CD4-positive, alpha-beta T cell treated with Interleukin-4 for 4 hours (primary cell): ENCODE measurements around the gene YY1AP1.
A peak's percentile ranks its signal among the peaks of the same experiment; 100 is the strongest.
"Not testable (repeated sequence)": the region's sequence is repeated elsewhere in the genome, so short reads cannot be mapped to it uniquely, and the experiment has no call there.

Experiments used
- DNase-seq: peaks from one replicate; pipeline ENCODE4 v3.0.0-alpha.2; 2020

The YY1AP1 gene

GRCh38 chr1:155695608-155696007, 7.0 kb upstream of the YY1AP1 start:
- no peak for DNase-seq

DNA sequence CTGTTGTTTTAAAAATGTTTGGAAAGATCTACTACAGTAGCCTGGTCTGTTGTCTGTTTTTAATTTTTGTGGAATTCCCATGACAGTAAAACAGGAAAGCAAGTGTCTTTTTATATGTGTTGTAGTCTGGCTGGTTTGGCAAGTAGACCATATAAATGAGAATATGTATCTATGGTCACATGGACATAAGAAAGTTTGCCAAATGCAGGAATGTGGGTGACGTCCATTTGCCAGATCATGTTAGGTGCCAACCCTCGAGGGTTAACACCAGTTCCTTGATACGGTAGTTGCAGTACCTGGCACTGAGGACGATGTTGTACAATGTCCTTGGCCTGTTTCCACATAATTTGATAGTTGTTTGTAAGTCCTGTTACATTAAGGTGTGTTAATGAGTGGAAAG, 6.5 kb upstream of the YY1AP1 start:
- DNase-seq: no peak

- no peak for DNase-seq
Measured at GRCh38 chr1:155694167-155694566, 5.6 kb upstream of the YY1AP1 start.

DNA sequence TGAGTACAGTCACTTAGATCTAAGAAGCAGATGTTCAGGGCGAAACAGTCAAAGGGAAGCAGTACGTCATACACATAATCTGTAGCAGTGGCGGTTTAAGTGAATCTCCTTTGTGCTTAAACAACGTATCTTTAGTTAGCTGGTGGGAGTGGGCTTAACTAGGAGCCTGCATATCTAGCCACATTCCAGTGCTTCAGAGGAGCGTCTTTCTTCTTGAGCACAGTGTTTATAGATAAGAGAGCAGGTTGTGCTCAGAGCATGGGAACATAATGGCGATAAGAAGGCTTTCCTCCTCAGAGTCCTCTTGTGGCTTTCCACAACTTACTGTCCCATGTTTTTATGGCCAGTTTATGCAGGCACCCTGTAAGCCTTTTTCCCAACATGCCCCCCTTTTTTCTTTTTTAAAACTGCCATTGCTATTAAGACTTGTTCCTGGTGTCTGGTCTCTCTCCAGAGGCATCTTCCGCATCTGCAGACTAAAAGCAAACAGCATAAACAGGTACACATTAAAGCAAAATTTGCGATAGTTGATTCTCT, 3.5 kb upstream of the YY1AP1 start:
- no peak for DNase-seq

DNA sequence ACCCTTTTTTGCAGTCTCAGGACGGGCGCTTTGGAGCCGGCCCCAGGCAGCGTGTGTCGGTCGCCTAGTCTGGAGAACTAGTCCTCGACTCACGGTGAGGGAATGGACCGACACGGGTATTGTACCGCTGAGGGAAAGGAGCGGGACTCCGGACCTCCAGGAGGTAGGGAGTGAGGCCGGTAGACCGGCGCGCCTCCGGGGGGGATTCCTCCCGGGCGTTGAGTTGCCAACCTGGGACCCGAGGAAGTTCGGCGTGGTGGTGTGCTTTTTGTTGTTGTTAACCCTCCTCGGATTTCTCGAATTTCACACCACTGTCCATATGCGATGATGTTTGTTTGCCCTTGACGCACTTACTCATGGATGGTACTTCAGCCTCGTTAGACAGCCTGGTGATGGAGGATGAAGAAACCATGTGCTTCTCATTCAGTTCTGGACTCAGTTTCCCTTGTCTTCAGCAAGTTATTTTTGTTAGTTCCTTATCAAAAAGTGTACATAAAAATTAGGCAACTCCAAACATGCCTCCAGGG, 570 bp upstream of the YY1AP1 start, which contains the start of gene DAP3:
DAP3 (plus strand) TSS at position 11 of the 527 bp plus-strand sequence. CDS start 20,689 bp downstream, outside the sequence.
- peak; percentile 2 for DNase-seq

GRCh38 chr1:155687705-155688323, 760 bp downstream of the YY1AP1 start:
- DNase-seq: not testable (repeated sequence)

- DNase-seq: no peak
Measured at GRCh38 chr1:155681776-155682175, 6.8 kb downstream of the YY1AP1 start.

DNA sequence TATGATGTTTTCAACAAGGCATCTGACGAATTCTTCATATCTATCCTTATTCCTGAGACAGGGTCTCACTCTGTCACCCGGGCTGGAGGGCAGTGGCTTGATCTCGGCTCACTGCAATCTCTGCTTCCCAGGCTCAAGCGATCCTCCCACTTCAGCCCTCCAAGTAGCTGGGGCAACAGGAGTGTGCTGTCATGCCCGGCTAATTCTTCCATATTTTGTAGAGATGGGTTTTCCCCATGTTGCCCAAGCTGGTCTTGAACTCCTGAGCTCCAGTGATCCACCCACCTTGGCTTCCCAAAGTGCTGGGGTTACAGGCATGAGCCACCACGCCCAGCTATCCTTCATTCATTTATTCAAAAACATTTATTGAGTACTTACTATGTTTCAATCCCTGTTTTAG, 8.0 kb downstream of the YY1AP1 start:
- no peak for DNase-seq

- not testable (repeated sequence) for DNase-seq
Measured at GRCh38 chr1:155678992-155679391, 9.6 kb downstream of the YY1AP1 start.

DNA sequence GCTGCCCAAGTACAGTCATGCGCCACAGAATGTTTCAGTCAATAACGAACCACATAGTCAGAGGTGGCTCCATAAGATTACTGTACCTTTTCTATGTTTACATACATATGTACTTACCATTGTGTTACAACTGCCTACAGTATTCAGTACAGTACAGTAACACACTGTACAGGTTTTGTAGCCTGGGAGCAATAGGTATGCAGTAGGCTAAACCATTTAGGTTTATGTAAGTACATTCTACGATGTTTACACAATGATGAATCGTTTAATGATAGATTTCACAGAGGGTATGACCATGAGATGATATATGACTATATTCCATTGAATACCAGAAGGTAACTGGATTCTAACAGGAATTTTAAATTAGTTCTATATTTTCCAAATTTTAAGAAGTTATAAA, 10.5 kb downstream of the YY1AP1 start:
- no peak for DNase-seq

DNA sequence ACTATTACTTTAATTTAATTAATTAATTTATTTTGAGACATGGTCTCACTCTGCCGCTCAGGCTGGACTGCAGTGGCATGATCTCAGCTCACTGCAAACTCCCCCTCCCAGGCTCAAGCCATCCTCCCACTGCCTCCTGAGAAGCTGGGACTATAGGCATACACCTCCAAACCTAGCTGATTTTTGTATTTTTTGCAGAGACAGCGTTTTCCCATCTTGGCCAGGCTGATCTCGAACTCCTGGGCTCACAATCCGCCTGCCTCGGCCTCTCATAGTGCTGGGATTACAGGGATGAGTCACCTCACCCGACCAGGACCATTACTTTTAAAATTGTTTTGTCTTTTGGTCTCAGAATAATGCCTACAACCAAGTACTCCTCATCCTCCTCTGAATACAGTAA, 15.6 kb downstream of the YY1AP1 start:
- DNase-seq: no peak

DNA sequence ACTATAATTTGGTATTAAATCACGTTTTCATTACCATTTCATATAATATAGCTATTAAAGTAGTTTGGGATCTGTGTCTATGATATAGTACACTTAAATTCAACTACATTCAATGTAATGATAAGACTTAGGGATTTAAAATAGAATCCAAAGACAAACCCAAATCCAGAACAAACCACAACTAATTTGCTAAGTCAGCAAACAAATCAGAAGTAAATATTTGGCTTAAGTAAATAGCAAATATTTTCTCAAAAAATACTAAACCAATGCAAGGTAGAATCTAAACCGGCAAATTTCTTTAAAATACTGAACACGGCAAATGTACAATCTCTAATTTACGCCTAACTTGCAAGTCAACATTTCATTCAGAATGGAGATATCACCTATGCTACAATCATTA, 16.8 kb downstream of the YY1AP1 start:
- DNase-seq: no peak

- no peak for DNase-seq
Measured at GRCh38 chr1:155669233-155670162, 19.1 kb downstream of the YY1AP1 start.

DNA sequence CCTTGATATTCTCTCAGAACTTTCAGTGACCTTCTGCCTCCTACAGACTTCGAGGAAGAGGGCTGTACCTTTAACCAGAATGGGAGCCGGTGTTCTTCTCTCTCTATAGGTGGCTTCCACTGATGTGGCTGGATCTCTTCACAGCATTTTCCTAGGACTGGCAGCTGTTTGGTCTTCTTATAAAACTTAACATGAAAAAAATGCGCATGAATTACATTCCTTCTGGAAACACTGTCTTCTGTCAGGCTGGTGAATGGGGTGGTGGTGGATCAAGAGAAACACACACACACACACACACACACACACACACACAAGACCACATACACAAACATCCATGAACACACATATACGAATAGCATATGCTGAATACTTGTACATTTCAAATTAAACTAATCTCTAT, 27.3 kb downstream of the YY1AP1 start:
- not testable (repeated sequence) for DNase-seq

GRCh38 chr1:155657463-155657862, 31.1 kb downstream of the YY1AP1 start:
- DNase-seq: no peak

GRCh38 chr1:155652951-155653350, 35.6 kb downstream of the YY1AP1 start:
- no peak for DNase-seq

DNA sequence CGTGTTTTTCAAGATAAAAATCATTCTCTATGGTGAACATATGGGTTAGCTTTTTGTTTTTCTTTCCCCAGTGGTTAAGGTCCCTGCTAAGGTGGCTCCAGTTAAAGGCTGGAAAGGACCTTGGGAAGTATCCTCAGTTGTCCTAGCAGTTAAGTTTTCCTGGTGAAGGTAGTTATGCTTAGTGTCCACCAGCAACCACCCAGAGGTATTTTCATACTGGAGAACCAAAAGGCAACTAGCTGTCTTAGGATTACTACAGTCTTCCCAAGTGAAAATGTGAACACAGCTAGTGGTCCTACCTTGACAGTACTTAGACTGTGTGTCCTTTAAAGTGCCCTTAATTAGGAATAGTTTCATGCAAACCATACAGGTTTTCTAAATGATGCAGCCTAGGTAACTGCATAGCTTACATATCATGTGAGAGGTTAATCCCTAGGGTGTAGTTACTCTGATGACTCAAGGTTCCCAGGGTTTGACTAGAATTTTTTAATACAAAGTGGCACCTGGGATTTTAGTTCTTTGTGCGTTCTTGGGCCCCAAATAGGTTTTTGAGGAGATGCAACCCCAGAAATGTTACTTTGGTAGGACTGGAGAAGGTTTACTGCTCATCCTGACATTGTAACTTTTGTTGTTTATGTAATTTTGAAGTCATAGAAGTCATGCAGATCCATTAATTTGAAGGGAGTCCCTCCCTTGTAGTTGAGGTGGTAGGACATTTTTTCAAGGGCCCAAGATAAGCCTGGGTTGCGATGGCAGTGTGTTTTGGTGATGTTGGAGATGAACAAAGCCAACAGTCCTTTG, 36.5 kb downstream of the YY1AP1 start:
- DNase-seq: no peak

DNA sequence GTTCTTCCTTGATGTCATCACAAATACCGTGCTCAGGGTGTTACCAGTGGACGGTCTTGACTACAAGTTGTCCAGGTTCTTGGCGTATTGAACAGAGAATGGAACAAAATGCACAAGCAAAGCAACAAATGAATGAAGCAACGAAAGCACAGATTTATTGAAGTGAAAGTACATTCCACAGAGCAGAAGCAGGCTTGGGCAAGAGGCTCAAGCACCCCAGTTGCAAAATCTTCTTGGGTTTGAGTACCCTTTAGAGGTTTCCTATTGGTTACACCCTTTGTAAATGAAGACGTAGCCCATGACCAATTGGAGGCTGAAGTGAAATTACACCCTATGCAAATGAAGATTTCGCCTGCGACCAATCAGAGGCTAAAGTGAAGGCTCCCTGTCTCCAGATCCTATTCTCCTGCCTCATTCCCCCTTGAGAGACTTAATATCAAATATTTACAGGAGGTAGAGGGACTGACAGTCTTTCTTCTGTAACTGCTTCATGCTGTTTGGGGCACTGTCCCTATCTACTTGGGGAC, 38.3 kb downstream of the YY1AP1 start:
- DNase-seq: no peak

DNA sequence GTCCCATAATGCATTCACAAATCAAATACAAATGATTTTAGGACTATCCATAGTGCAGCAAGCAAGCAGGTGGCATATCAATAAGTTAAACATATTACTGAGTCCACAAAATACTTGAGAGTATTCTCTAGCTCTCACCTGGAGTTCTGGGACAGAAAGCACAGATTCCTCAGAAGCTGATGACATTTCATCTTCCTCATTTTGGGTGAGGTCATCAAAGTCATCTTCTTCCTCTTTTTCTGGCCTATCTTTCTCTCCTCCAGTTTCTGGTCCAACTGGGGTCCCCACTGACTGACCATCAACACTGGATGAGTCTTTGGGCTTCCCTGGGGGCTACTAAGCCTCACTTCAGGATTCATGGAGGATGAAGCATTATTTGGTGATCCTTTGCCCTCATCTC, 38.9 kb downstream of the YY1AP1 start:
- DNase-seq: no peak

- peak; percentile 4 for DNase-seq
Measured at GRCh38 chr1:155648207-155649147, 40.1 kb downstream of the YY1AP1 start.

DNA sequence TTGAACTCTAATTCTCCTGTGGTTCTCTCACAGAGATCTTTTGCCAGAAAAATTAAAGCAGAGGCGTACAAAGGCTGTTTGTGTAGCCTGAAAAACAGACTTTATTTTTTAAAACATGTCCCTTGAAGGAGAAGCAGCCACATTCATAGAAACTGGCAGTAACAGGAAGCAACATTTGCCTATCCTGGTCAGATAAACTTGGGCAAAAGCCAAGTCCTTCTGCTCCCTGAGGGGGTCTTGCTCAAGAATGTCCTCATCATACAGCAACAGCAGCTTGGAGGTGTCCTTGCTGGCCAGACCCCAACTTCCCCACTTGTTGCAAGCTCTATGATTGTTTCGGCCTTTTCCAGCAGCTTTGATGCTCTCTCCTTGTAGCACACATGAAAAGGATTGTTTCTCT, 42.3 kb downstream of the YY1AP1 start:
- no peak for DNase-seq
